ENCODE results near the gene RELL2.

DNA sequence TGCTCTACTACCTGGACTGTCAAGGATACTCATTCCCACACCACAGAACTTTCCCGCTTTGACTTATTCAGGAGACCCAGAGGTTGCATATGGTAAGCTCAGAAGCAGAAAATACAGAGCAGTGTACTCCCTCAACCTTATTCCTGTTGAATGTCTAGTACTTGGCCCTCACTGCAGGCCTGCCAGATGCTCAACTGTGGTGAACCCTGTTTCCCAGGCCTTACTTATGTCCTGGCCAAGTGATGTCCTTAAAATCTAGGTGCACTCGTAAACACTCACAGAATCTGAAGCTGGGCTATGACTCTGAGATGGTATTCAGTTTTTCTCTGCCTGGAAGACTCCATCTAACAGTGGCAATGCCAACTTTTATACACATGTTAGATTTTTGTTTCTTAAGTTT, 39.0 kb upstream of the RELL2 start:
- TF ChIP-seq EZH2 (IDR thresholded peaks at IDR 0.05; ENCODE audit: low read depth) = no peak
- TF ChIP-seq, protein P1, sequence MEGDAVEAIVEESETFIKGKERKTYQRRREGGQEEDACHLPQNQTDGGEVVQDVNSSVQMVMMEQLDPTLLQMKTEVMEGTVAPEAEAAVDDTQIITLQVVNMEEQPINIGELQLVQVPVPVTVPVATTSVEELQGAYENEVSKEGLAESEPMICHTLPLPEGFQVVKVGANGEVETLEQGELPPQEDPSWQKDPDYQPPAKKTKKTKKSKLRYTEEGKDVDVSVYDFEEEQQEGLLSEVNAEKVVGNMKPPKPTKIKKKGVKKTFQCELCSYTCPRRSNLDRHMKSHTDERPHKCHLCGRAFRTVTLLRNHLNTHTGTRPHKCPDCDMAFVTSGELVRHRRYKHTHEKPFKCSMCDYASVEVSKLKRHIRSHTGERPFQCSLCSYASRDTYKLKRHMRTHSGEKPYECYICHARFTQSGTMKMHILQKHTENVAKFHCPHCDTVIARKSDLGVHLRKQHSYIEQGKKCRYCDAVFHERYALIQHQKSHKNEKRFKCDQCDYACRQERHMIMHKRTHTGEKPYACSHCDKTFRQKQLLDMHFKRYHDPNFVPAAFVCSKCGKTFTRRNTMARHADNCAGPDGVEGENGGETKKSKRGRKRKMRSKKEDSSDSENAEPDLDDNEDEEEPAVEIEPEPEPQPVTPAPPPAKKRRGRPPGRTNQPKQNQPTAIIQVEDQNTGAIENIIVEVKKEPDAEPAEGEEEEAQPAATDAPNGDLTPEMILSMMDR (conservative IDR thresholded peaks at IDR 0.05) = no peak

Data from PC-9 (cell line).